Activated CD4-positive, alpha-beta T cell treated with anti-CD3 and anti-CD28 coated beads, Interleukin-2, amount 50 U/mL, for 1 hour (primary cell): Measurements from ENCODE around the gene GSK3A.

Experiments used
- DNase-seq: peaks from one replicate; pipeline ENCODE4 v3.0.0-alpha.2; 2020

Gene GSK3A

GRCh38 chr19:42280815-42281145 is 38.4 kb upstream of the GSK3A start:
- DNase-seq, result no peak

- DNase-seq, result peak; percentile 83
Measured at GRCh38 chr19:42279902-42280814, 37.8 kb upstream of the GSK3A start.

- no peak for DNase-seq
Measured at GRCh38 chr19:42279155-42279901, 36.9 kb upstream of the GSK3A start.

- DNase-seq, result no peak
Measured at GRCh38 chr19:42278452-42279154, 36.2 kb upstream of the GSK3A start.

- no peak for DNase-seq
Measured at GRCh38 chr19:42277821-42278451, 35.5 kb upstream of the GSK3A start.

GRCh38 chr19:42276821-42277220 is 34.4 kb upstream of the GSK3A start:
- DNase-seq, result no peak

GRCh38 chr19:42276284-42276683 is 33.9 kb upstream of the GSK3A start:
- no peak for DNase-seq

- no peak for DNase-seq
Measured at GRCh38 chr19:42275517-42275916, 33.1 kb upstream of the GSK3A start.

GRCh38 chr19:42275103-42275502 is 32.7 kb upstream of the GSK3A start:
- no peak for DNase-seq

GRCh38 chr19:42274065-42274682 is 31.8 kb upstream of the GSK3A start:
- no peak for DNase-seq

- DNase-seq, result no peak
Measured at GRCh38 chr19:42273407-42274064, 31.1 kb upstream of the GSK3A start.

GRCh38 chr19:42272989-42273406 is 30.6 kb upstream of the GSK3A start:
- no peak for DNase-seq

GRCh38 chr19:42272535-42272897 is 30.1 kb upstream of the GSK3A start:
- DNase-seq, result no peak

GRCh38 chr19:42271861-42272534 is 29.6 kb upstream of the GSK3A start:
- no peak for DNase-seq

GRCh38 chr19:42271045-42271419 is 28.6 kb upstream of the GSK3A start:
- no peak for DNase-seq

GRCh38 chr19:42270346-42271044 is 28.1 kb upstream of the GSK3A start:
- DNase-seq, result peak; percentile 63

GRCh38 chr19:42269478-42270345 is 27.3 kb upstream of the GSK3A start:
- DNase-seq, result no peak

GRCh38 chr19:42268704-42269477 is 26.5 kb upstream of the GSK3A start, which contains the start of gene CIC:
Gene CIC (plus strand): TSS chr19:42269252. CDS start chr19:42271784, 2,532 bp downstream.
- peak; percentile 99 for DNase-seq

GRCh38 chr19:42268142-42268703 is 25.8 kb upstream of the GSK3A start:
- DNase-seq, result peak; percentile 96
